Prostate gland (tissue), 2 donors: ENCODE data around the gene SLC38A10. TPM values are rescaled to one million over a fixed set of nuclear protein-coding genes. Genes with fewer than 3 reads are reported as not detected.

Experiments
- DNase-seq: peaks from one replicate; pipeline ENCODE4 v3.0.0-alpha.2; 2019; ENCODE audit warnings: low spot score
- H3K27ac ChIP-seq, 2 donors: fragments of 200-600 bp; sonication (generic); 2 replicates each; pipeline ENCODE4 v1.5.1; 2017 to 2019
- H3K27me3 ChIP-seq: fragments of 200-600 bp; sonication (generic); replicated peaks from 2 replicates; pipeline ENCODE4 v1.5.1; 2019; ENCODE audit not compliant: insufficient read depth
- H3K36me3 ChIP-seq, 2 donors: fragments of 200-600 bp; sonication (generic); 1 replicate in 1 of 2; 2 replicates in 1 of 2; pipeline versions ENCODE4 v1.5.1 to v1.8.1; 2017 to 2019
- H3K4me1 ChIP-seq: fragments of 200-600 bp; sonication (generic); replicated peaks from 2 replicates; pipeline ENCODE4 v1.5.1; 2019
- H3K4me3 ChIP-seq, 2 donors: fragments of 200-600 bp; sonication (generic); 2 replicates each; pipeline ENCODE4 v1.5.1; 2017 to 2019
- H3K9me3 ChIP-seq: fragments of 200-600 bp; sonication (generic); 2 replicates; pipeline ENCODE4 v1.5.1; 2017
- CTCF ChIP-seq, 4 experiments: fragments of 200-600 bp in 2 of 4; fragments of 450-650 bp in 2 of 4; sonication (generic) in 2 of 4; IDR thresholded peaks; 1 replicate in 3 of 4; 2 replicates in 1 of 4; pipeline ENCODE4 v1.5.1; 2016 to 2019; ENCODE audit warnings: antibody characterized with exemption in 4 of 4, mild to moderate bottlenecking in 2 of 4, moderate library complexity in 2 of 4
- POLR2A ChIP-seq: fragments of 450-650 bp; IDR thresholded peaks from one replicate; pipeline ENCODE4 v1.6.1; 2016; ENCODE audit warnings: antibody characterized with exemption, mild to moderate bottlenecking
- POLR2AphosphoS5 ChIP-seq: sonication (generic); formaldehyde crosslinking; IDR thresholded peaks from one replicate; pipeline ENCODE4 v1.6.1; 2017; ENCODE audit warnings: antibody characterized with exemption
- WGBS: methylation state at CpG from one replicate; pipeline ENCODE4 v1.1.5; 2018; 5-methylcytosine and 5-hydroxymethylcytosine counted together
- intact Hi-C: fragments of 100-400 bp; cut with DNase I; formaldehyde crosslinking; loops from one replicate; pipeline ENCODE4 v1.14.2; 2022
- total RNA-seq, 2 donors: library from RNA; depleted of rRNA; stranded (reverse); fragments of >200 nt; gene quantifications; one replicate each; pipeline ENCODE4 v1.1.0, GENCODE V29; 2016

Gene SLC38A10
- total RNA-seq, 2 donors from 2014 or later: 104 to 167 TPM

GRCh38 chr17:81323083-81323369 is 27.9 kb upstream of the SLC38A10 start:
- Histone ChIP-seq H3K27me3 (no peaks in the 10 kb centered on the region), H3K9me3 (no peaks in the 10 kb centered on the region), H3K36me3 (no peaks in the 10 kb centered on the region), H3K4me1 (no peaks in the 10 kb centered on the region), H3K27ac (no peak overlapping the region), H3K4me3 (no peak overlapping the region)
- TF ChIP-seq POLR2AphosphoS5 (no peak), CTCF (IDR thresholded peaks at IDR 0.05) (no peak), POLR2A (no peak)
- no peak for DNase-seq
- intact Hi-C loops: no loop called here
- WGBS: 85% methylated on average over 10 of the region's 10 CpGs

DNA sequence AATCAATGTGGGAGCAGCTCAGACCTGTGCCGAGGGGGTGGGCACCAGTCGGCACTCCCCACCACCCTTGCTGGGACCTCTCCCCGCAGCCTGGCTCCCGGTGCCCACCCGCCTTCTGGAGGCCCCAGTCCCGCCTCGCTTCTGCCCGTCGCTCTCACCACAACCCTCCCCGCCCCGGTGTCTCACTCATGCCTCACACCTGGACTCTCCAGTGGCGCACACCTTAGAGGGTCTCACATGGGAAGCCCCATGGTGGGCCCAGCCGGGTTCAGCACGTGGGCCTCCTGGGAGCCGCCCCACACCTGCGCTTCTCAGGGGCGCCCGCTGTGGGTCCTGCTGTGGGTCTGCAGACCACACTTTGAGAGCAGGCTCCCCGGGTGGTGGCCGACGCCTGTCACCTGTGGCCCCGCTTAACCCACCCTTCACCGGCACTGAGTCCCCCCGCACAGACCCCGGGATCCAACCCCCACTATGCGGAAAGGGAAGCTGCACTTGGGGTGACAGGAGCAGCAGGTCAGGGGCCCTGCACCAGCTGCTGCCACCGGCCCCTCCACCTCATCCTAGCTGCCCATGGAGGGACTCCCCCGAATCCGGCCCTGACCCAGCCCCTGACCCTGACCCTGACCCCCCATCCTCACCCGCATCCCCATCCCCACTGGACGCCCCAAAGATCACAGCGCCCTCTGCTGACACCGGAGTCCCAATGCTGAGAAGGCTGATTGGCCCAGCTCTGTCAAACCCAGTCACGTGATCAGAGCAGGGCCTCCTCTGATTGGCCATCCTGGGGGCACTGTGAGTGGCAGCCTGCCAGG is 27.4 kb upstream of the SLC38A10 start:
- TF ChIP-seq POLR2A (no peak), POLR2AphosphoS5 (no peak), CTCF (IDR thresholded peaks at IDR 0.05) (peak in 2 of 4 experiments; percentile 6 to 11)
- intact Hi-C loops: no loop called here
- WGBS: 94% methylated on average over 34 of the region's 34 CpGs

GRCh38 chr17:81317961-81318605 is 23.0 kb upstream of the SLC38A10 start:
- Histone ChIP-seq H3K27ac (no peak overlapping the region), H3K27me3 (no peaks in the 10 kb centered on the region), H3K4me1 (no peaks in the 10 kb centered on the region), H3K36me3 (no peaks in the 10 kb centered on the region), H3K9me3 (no peaks in the 10 kb centered on the region), H3K4me3 (no peak overlapping the region)
- TF ChIP-seq POLR2A (no peak), CTCF (IDR thresholded peaks at IDR 0.05) (no peak), POLR2AphosphoS5 (no peak)
- intact Hi-C loops: no loop called here
- 71% methylated on average over 16 of the region's 17 CpGs for WGBS
- DNase-seq: no peak

More for the DNA sequence above, 27.4 kb upstream of the SLC38A10 start:
- no peak for DNase-seq
- no peaks in the 10 kb centered on the region for H3K36me3 ChIP-seq
- no peak overlapping the region for H3K4me3 ChIP-seq
- no peaks in the 10 kb centered on the region for H3K4me1 ChIP-seq
- no peak overlapping the region for H3K27ac ChIP-seq
- no peaks in the 10 kb centered on the region for H3K9me3 ChIP-seq
- H3K27me3 ChIP-seq: no peaks in the 10 kb centered on the region

DNA sequence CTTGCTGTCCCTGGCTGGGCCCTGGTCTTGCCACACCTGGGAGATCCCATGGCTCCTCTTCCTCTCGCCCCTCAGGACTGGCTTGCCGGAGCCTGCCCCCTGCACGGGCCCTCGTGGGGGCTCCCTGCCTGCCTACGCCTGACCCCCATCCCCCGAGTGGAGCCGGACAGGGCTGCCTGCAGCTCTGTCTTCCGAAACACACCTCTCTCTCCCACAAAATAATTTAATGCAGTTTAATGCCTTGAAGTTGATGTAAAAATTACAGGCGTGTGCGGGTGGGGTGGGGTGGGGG is 22.4 kb upstream of the SLC38A10 start:
- Histone ChIP-seq H3K4me1 (no peaks in the 10 kb centered on the region), H3K9me3 (no peaks in the 10 kb centered on the region), H3K27me3 (no peaks in the 10 kb centered on the region), H3K27ac (no peak overlapping the region), H3K36me3 (no peaks in the 10 kb centered on the region), H3K4me3 (no peak overlapping the region)
- TF ChIP-seq POLR2A (no peak), POLR2AphosphoS5 (no peak), CTCF (IDR thresholded peaks at IDR 0.05) (no peak)
- intact Hi-C loops: no loop called here
- 76% methylated on average over 10 of the region's 10 CpGs for WGBS
- DNase-seq: no peak

DNA sequence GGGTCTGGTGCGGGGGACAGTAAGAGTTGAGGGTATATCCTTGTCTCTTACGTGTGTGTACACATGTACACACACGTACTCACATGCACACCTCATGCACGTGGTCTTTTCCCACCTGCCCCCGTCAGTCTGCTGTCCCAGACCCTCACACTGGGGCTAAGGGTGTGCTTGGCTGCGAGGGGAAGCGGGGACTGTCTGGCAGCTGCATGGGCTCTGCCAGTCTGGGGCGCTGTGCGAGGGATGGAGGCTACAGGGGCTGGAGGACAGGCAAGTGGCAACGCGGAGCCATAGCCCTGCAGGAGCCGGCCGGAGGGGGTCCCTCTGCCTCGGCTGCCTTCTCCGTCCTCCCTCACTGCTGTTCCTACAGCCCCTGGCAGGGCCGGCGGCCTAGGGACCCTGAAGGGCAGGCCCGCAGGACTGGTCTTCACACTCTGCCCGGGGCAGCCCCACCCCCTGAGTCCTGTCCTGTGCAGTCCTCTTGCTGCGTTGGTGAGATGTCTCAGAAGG is 20.8 kb upstream of the SLC38A10 start:
- DNase-seq: no peak
- Histone ChIP-seq H3K4me1 (no peaks in the 10 kb centered on the region), H3K4me3 (no peak overlapping the region), H3K9me3 (no peaks in the 10 kb centered on the region), H3K36me3 (no peaks in the 10 kb centered on the region), H3K27ac (no peak overlapping the region), H3K27me3 (no peaks in the 10 kb centered on the region)
- intact Hi-C loops: no loop called here
- 89% methylated on average over 20 of the region's 20 CpGs for WGBS
- TF ChIP-seq POLR2A (no peak), CTCF (IDR thresholded peaks at IDR 0.05) (no peak), POLR2AphosphoS5 (no peak)
